GM19043 (cell line): ENCODE data around the gene ZCCHC13.
"Not testable (repeated sequence)": the region's sequence is repeated elsewhere in the genome, so short reads cannot be mapped to it uniquely, and the experiment has no call there.

Source experiments
- ATAC-seq: cut with Tn5 transposase; IDR thresholded peaks from one replicate; pipeline ENCODE4 v1.9.1; 2021; ENCODE audit warnings: low read depth; ENCODE audit not compliant: unreplicated experiment

The ZCCHC13 gene

GRCh38 chrX:74304016-74304415 is at the start of gene ZCCHC13:
TSS of gene ZCCHC13 (plus strand) at chrX:74304180. CDS start at chrX:74304267, 87 bp downstream.
- no peak for ATAC-seq

- not testable (repeated sequence) for ATAC-seq
Measured at GRCh38 chrX:74258111-74258510, 45.9 kb upstream of the ZCCHC13 start.

GRCh38 chrX:74259885-74260491 is 44.0 kb upstream of the ZCCHC13 start:
- no peak for ATAC-seq

GRCh38 chrX:74262452-74263209 is 41.3 kb upstream of the ZCCHC13 start:
- no peak for ATAC-seq

GRCh38 chrX:74270393-74270792 is 33.6 kb upstream of the ZCCHC13 start:
- ATAC-seq, result no peak

- peak; percentile 61 for ATAC-seq
Measured at GRCh38 chrX:74272230-74272629, 31.8 kb upstream of the ZCCHC13 start.

GRCh38 chrX:74274516-74274915 is 29.5 kb upstream of the ZCCHC13 start:
- ATAC-seq, result no peak

GRCh38 chrX:74277320-74277719 is 26.7 kb upstream of the ZCCHC13 start:
- ATAC-seq, result no peak

- no peak for ATAC-seq
Measured at GRCh38 chrX:74277846-74278245, 26.1 kb upstream of the ZCCHC13 start.

- ATAC-seq, result peak; percentile 59
Measured at GRCh38 chrX:74280759-74281158, 23.2 kb upstream of the ZCCHC13 start.

- no peak for ATAC-seq
Measured at GRCh38 chrX:74284391-74284952, 19.5 kb upstream of the ZCCHC13 start.

GRCh38 chrX:74286950-74287740 is 16.8 kb upstream of the ZCCHC13 start:
- no peak for ATAC-seq

GRCh38 chrX:74291577-74291963 is 12.4 kb upstream of the ZCCHC13 start:
- no peak for ATAC-seq

GRCh38 chrX:74291964-74292807 is 11.8 kb upstream of the ZCCHC13 start:
- ATAC-seq, result peak; percentile 87

- ATAC-seq, result no peak
Measured at GRCh38 chrX:74292808-74293123, 11.2 kb upstream of the ZCCHC13 start.

- ATAC-seq, result no peak
Measured at GRCh38 chrX:74293343-74293946, 10.5 kb upstream of the ZCCHC13 start.

GRCh38 chrX:74295101-74295500 is 8.9 kb upstream of the ZCCHC13 start:
- ATAC-seq, result no peak

- no peak for ATAC-seq
Measured at GRCh38 chrX:74297766-74298165, 6.2 kb upstream of the ZCCHC13 start.

- no peak for ATAC-seq
Measured at GRCh38 chrX:74300869-74301268, 3.1 kb upstream of the ZCCHC13 start.

GRCh38 chrX:74318672-74319071 is 14.7 kb downstream of the ZCCHC13 start:
- ATAC-seq, result no peak
